Sigmoid colon (tissue), 4 donors: ENCODE results near the gene AKTIP.
"Not testable (repeated sequence)": the region's sequence is repeated elsewhere in the genome, so short reads cannot be mapped to it uniquely, and the experiment has no call there.

ENCODE experiments used
- CTCF ChIP-seq, 4 experiments: fragments of 450-650 bp in 3 of 4; fragments of 200-600 bp in 1 of 4; IDR thresholded peaks; one replicate each; pipeline ENCODE4 v1.5.1; 2016 to 2019; ENCODE audit warnings: antibody characterized with exemption in 4 of 4, mild to moderate bottlenecking in 3 of 4, moderate library complexity in 2 of 4
- EP300 ChIP-seq, 4 donors: sonication (generic); formaldehyde crosslinking; IDR thresholded peaks; one replicate each; pipeline ENCODE4 v1.6.1; 2017; ENCODE audit warnings: antibody characterized with exemption in 4 of 4
- POLR2A ChIP-seq, 2 donors: fragments of 450-650 bp; IDR thresholded peaks; one replicate each; pipeline ENCODE4 v1.6.1; 2016; ENCODE audit warnings: antibody characterized with exemption in 2 of 2, mild to moderate bottlenecking in 2 of 2, moderate library complexity in 2 of 2
- POLR2AphosphoS5 ChIP-seq, 4 donors: sonication (generic); formaldehyde crosslinking; IDR thresholded peaks; one replicate each; pipeline ENCODE4 v1.6.1; 2017; ENCODE audit warnings: antibody characterized with exemption in 4 of 4

GRCh38 chr16:53539759-53540718 is 37.0 kb upstream of the AKTIP start:
- TF ChIP-seq CTCF, EP300, POLR2A, POLR2AphosphoS5 (IDR thresholded peaks at IDR 0.05): not testable (repeated sequence)
